Lower leg skin (tissue), 4 donors: Measurements from ENCODE around the gene ADARB2. TPM values are rescaled to one million over a fixed set of nuclear protein-coding genes. Genes with fewer than 3 reads are reported as not detected.
A peak's percentile ranks its signal among the peaks of the same experiment; 100 is the strongest.

Experiments
- DNase-seq, 2 donors: peaks; one replicate each; pipeline ENCODE4 v3.0.0-alpha.2; 2019; ENCODE audit warnings: low spot score in 2 of 2
- H3K4me3 ChIP-seq: fragments of 200-600 bp; sonication (generic); 2 replicates; pipeline ENCODE4 v1.5.1; 2017; ENCODE audit warnings: mild to moderate bottlenecking, low read depth; ENCODE audit not compliant: poor library complexity, severe bottlenecking
- POLR2A ChIP-seq, 2 donors: fragments of 450-650 bp; IDR thresholded peaks; one replicate each; pipeline ENCODE4 v1.6.1; 2016 to 2017; ENCODE audit warnings: antibody characterized with exemption in 2 of 2, mild to moderate bottlenecking in 1 of 2, moderate library complexity in 1 of 2
- WGBS, 2 donors: methylation state at CpG; one replicate each; pipeline ENCODE4 v1.1.5; 2018; 5-methylcytosine and 5-hydroxymethylcytosine counted together
- intact Hi-C: fragments of 100-400 bp; cut with DNase I; formaldehyde crosslinking; loops from one replicate; pipeline ENCODE4 v1.15.0; 2023; ENCODE audit warnings: low total_unique reads
- total RNA-seq, 4 donors: library from RNA; depleted of rRNA; stranded (reverse); fragments of >200 nt; gene quantifications; one replicate each; pipeline ENCODE4 v1.1.0, GENCODE V29; 2016
- TF ChIP-seq, protein P1 (sequence below), 3 donors: fragments of 450-650 bp; IDR thresholded peaks; one replicate each; pipeline ENCODE4 v1.5.1; 2016; ENCODE audit warnings: antibody characterized with exemption in 3 of 3, mild to moderate bottlenecking in 3 of 3, moderate library complexity in 2 of 3

The ADARB2 gene
- total RNA-seq, 4 donors from 2014 or later, result 0.72 to 3.6 (median 1.8) TPM

DNA sequence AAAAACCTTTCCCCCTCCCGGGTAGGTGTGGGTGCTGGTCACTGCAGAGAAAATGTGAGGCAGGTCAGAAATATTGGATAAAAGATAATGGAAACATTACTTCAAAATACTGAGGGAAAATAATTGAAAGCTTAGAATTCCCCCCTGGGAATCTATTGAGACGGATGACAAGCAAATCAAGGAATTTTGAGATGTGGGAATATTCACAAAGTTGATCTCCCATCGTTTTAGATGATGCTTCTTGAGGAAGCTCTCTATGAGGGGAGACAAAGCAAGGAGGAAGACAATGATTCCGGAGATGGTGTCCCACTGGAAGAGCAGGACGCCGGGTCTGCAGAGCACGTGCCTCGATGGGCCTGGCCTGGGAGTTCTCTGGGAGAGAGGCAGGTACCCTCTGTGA lies 470.2 kb downstream of the ADARB2 start:
- TF ChIP-seq POLR2A (IDR thresholded peaks at IDR 0.05), result no peak
- TF ChIP-seq, protein P1, sequence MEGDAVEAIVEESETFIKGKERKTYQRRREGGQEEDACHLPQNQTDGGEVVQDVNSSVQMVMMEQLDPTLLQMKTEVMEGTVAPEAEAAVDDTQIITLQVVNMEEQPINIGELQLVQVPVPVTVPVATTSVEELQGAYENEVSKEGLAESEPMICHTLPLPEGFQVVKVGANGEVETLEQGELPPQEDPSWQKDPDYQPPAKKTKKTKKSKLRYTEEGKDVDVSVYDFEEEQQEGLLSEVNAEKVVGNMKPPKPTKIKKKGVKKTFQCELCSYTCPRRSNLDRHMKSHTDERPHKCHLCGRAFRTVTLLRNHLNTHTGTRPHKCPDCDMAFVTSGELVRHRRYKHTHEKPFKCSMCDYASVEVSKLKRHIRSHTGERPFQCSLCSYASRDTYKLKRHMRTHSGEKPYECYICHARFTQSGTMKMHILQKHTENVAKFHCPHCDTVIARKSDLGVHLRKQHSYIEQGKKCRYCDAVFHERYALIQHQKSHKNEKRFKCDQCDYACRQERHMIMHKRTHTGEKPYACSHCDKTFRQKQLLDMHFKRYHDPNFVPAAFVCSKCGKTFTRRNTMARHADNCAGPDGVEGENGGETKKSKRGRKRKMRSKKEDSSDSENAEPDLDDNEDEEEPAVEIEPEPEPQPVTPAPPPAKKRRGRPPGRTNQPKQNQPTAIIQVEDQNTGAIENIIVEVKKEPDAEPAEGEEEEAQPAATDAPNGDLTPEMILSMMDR (IDR thresholded peaks at IDR 0.05), result no peak
- intact Hi-C loops, result no loop called here
- no peak overlapping the region for H3K4me3 ChIP-seq
- peak in 1 of 2 donors; percentile 1 for DNase-seq
- 81 to 84% methylated on average over 8 of the region's 8 CpGs for WGBS, 2 donors

DNA sequence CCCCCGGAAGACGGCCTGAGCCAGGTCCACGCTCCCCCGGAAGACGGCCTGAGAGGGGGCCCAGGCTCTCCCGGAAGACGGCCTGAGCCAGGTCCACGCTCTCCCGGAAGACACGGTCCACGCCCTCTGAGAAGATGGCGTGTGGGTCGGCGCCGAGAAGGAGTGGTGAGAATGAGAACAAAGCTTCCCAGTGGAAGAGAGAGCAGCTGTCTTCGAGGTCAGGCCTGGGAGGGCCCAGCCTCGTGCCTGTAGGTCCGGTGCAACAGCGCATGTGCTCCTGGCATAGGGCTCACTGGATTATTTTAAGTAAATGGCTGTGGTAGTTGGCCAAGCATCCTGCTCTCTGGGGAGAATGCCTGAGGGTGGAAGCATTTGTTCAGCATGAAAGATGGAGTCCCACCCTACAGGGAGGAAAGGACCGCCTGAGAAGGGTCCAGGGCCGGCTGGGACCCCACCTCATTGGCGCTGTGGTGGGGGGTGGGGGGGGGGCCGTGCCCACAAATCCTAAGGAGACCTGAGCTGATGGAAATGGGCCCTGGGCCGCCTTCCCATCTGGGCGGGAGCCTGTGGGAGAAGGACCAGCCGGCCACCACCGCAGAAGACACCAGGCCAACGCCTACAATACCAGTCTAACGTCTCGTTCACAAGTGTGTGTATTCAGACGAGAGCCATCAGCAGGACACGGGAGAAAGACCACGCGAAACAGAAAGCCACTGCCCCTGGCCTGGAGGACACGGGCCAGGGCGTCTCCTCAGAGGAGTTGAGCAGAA lies 471.1 kb downstream of the ADARB2 start:
- intact Hi-C loops, result no loop called here
- whole genome bisulfite sequencing, 2 donors, result 92 to 93% methylated on average over 34 to 35 of the region's 36 CpGs
- no peak for TF ChIP-seq POLR2A (IDR thresholded peaks at IDR 0.05)
- TF ChIP-seq, protein P1 (IDR thresholded peaks at IDR 0.05), result no peak
- DNase-seq, result peak; percentile 4 to 63
- H3K4me3 ChIP-seq, result no peak overlapping the region

DNA sequence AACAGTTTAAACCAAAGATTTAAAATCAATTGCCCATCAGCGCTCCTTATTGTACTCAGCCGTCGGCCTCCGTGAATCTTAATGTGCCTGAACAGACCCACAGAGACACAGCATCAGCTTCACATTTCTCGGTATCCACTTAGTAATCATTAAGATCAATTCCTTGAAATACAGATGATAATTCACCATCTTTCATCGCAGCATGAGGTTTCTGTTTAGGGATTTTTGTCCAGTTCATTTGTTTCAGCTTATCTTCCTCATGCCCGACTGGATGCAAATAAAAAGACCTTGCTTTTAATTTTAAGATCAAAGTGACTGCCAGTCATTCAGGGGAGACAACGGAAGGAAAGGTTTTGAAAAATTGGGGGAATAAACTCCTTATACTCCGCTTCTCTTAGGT lies 473.3 kb downstream of the ADARB2 start:
- TF ChIP-seq, protein P1 (IDR thresholded peaks at IDR 0.05), result no peak
- TF ChIP-seq POLR2A (IDR thresholded peaks at IDR 0.05), result no peak
- intact Hi-C loops, result no loop called here
- no peak overlapping the region for H3K4me3 ChIP-seq
- WGBS, 2 donors, result 69 to 71% methylated on average over 9 of the region's 9 CpGs
- DNase-seq, result no peak

DNA sequence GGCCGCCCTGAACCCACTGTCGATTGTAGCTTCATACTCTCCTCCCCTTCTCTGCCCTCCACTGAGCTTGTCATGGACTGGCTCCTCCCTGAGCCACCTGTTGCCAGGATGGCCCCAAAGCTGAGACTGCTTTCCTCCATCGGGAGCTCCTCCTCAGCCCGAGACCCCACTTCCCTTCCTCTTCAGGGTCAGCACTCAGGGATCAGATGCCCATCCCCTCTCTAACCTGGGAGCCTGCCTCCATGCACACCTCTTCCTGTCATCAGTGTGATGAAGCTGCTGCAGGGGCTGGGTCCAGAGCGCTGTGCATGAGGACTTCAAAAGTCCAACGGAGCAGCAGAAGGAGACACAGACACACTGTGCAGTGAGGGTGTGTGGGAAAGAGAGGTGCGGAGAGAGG lies 480.1 kb downstream of the ADARB2 start:
- DNase-seq, result peak in 1 of 2 donors; percentile 64
- WGBS, 2 donors, result 84 to 85% methylated on average over 7 of the region's 7 CpGs
- intact Hi-C loops, result no loop called here
- TF ChIP-seq, protein P1 (IDR thresholded peaks at IDR 0.05), result no peak
- no peak overlapping the region for H3K4me3 ChIP-seq

DNA sequence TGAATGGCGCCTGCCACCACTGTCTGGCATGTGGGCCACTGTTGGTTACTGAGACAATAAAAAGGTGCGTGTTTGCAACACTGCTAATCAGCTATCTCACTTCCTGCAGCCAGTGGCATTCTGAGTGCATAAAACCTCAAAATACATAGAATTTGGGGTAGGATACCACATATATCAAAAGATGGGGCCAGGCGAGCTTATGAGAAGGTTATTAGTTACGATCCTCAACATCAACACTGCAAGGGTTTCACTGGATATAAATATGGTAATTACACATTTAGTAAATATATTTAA lies 480.9 kb downstream of the ADARB2 start:
- no peak for TF ChIP-seq POLR2A (IDR thresholded peaks at IDR 0.05)
- TF ChIP-seq, protein P1 (IDR thresholded peaks at IDR 0.05), result no peak
- H3K4me3 ChIP-seq, result no peak overlapping the region
- no peak for DNase-seq
- intact Hi-C loops, result no loop called here
- 72 to 83% methylated on average over 4 of the region's 4 CpGs for WGBS, 2 donors
